Measurements from ENCODE around the gene PIGU.

DNA sequence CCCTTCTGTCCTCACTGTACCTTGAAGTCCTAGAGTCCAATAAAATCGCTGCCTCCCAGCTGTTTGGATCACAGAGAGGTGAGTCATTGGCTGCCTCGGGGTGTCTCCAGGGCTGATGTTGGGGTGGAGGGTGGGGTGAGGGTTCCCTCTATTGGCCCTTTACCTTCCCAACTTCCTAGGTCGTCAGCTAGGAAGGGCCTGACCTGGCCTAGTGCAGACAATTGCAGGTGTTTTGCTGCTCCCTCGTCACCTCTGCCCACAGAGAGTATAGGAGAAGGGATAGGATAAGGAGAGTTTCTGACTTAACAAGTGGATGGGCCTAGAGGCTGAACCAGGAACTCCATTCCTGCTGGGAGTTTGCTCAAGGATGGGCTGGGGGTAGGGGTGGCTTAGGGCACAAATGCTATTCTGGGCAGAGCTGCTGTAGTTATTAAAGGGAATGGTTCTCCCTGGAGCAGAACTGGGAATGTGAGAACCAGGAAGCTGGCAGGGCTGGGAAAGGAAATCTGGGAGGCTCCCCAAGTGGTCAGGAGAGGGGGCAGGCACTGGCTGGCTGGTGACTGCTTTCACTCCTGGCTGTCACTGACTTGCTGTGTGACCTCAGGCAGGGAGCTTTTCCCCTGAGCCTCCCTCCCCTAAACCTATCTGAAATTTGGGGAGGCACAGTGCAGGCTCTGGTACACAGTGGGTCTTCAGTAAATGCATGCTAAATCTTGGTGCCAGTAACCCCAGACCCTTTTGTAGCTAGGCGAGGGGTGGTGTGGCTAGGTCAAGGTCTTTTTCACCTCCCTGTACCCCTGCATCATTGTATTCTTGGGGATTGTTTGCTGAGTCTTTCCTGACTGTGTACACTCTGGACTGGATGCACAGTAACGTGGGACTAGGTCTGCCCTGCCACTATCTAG, 28.8 kb upstream of the PIGU start:
- TF ChIP-seq, protein P1, sequence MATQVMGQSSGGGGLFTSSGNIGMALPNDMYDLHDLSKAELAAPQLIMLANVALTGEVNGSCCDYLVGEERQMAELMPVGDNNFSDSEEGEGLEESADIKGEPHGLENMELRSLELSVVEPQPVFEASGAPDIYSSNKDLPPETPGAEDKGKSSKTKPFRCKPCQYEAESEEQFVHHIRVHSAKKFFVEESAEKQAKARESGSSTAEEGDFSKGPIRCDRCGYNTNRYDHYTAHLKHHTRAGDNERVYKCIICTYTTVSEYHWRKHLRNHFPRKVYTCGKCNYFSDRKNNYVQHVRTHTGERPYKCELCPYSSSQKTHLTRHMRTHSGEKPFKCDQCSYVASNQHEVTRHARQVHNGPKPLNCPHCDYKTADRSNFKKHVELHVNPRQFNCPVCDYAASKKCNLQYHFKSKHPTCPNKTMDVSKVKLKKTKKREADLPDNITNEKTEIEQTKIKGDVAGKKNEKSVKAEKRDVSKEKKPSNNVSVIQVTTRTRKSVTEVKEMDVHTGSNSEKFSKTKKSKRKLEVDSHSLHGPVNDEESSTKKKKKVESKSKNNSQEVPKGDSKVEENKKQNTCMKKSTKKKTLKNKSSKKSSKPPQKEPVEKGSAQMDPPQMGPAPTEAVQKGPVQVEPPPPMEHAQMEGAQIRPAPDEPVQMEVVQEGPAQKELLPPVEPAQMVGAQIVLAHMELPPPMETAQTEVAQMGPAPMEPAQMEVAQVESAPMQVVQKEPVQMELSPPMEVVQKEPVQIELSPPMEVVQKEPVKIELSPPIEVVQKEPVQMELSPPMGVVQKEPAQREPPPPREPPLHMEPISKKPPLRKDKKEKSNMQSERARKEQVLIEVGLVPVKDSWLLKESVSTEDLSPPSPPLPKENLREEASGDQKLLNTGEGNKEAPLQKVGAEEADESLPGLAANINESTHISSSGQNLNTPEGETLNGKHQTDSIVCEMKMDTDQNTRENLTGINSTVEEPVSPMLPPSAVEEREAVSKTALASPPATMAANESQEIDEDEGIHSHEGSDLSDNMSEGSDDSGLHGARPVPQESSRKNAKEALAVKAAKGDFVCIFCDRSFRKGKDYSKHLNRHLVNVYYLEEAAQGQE (IDR thresholded peaks at IDR 0.05; ENCODE audit: insufficient read depth in 1 of 2, low read depth in 2 of 2, low read length in 2 of 2): no peak
- TF ChIP-seq POLR2AphosphoS5 (IDR thresholded peaks at IDR 0.05; ENCODE audit: low read depth, low read length): no peak

Data from PFSK-1 (cell line).